Effector CD8-positive, alpha-beta T cell (primary cell): Measurements from ENCODE around the gene CCDC127.
"Not testable (repeated sequence)": the region's sequence is repeated elsewhere in the genome, so short reads cannot be mapped to it uniquely, and the experiment has no call there.

Experiments used
- DNase-seq: peaks from one replicate; lab custom pipeline; 2025; lab: John Stamatoyannopoulos, UW

Gene CCDC127

DNA sequence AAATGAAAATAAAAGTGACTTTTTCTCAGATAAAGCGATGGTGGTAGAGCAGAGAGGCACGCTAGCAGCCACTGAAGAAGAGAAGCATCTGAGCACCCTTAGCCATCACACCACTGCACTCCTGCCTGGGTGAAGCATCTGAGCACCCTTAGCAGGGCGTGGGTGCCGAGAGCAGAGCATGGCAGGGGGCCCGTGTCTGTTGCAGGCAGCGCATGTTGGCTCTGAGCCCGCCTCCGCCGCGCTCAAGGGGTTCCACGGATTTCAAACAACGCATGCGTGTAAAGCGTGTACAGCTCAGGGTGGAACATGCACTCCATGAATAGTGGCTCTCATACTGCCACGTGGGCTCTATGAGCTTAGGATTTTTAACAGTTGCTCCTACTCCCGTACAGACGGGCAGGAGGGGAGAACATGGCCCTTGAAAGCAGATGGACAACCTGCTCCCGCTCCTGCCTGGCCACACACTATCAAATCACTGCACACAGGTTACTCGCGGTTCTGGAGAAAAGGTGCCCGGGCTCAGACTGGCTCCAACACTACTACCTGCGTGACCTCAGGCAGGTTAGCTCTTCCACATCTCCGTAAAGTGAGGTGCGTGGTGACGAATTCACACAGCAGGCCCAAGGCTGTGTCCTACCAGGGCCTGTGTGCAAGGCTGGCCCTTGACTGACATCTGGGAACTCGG is 14.6 kb downstream of the CCDC127 start:
- DNase-seq, result no peak

DNA sequence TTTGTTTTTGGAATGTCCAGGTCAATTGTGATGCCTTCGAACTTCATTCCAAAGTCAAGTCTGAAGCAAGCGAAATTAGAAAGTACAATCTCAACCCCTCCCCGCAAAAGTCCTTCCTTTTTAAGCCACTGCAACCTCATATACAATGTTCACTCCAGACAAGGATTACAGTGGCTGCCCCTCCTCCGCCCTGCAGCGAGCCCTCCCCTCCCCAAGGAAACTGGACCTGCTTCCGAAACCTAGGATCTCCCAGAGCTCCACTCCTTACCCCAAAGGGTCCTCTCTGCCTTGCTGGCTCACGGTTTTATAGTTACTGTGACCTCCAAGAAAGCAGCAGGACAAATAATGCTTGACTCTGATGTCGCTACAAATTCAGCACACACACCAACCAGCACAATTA is 16.3 kb downstream of the CCDC127 start:
- no peak for DNase-seq

DNA sequence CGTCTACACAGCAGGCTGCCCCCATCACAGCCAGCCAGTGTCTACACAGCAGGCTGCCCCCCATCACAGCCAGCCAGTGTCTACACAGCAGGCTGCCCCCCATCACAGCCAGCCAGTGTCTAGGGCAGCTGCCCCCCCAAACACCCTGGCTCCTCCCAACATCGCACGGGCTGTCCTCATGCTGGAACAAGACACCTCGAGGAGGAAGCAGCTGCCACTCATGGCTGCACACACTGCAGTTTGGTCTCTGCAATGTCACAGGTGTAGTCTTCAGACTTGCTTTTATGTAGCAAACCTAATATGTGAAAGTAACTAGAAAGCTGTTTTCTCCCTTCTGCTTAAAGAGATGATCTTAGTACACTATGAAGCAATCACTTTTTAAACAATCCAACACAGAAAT is 17.0 kb downstream of the CCDC127 start:
- DNase-seq, result no peak

DNA sequence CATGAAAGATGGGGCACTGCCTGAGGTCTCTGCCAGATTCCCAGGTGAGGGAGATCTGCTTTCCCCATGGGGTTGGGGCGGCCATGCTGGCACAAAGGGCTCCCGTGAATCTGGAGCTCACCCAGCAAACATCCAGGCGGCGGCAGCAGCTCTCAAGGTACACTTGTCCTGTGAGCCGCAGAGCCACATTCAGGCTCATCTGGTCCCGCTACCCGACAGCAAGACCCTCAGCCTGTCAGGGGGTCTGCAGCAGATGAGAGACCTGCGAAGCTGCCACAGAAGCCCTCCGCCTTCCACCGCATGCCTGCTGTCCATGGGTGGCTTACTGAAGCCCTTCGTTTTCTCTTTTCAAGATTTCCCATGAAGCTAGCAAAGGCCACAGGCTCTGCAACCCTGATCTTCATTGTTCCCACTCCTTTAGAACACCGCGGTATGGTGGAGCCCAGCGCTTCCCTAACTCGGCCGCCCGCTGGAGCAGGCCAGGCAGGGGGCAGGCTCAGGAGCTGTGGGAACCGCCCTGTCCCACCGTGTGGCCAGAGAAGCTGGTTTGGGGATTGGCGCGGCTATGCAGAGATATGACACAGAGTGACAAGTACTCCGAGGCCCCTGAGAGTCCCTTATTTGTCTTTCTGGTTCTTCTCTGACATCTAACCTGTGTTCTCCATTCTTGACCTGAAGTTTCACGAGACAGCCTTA is 17.9 kb downstream of the CCDC127 start:
- no peak for DNase-seq

DNA sequence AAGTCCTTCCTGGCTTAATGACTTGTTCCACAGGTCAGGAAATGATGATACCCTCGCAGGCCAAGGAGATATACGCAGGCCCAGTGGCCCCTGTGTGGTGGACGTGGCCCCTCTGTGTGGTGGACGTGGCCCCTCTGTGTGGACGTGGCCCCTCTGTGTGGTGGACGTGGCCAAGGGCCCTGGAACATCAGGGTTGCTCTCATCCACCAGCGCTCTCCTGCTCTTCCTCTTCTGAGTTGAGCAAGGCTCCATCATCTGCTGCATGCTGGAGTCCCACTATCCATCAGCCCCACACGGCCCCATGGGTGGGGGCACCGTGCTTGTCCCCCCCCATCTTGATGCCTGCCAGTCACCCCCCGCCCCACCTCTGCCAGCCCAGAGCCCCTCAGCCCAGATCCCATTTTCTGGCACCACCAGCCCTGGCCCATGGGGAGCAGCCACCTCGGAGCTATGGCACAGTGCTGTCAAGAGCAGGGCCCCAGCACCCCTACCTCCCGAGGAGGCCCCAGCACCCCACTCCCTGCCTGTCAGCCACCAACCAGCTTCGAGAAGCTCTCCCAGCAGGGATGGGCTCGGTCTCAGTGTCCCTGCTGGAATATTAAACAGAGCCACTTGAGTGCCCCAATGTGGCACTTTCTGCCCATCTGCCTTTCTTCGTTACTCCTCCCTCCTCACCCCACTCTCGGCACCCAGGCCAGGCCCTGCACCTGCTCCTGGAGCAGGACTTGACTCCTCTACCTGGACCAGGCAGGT is 18.6 kb downstream of the CCDC127 start:
- no peak for DNase-seq

DNA sequence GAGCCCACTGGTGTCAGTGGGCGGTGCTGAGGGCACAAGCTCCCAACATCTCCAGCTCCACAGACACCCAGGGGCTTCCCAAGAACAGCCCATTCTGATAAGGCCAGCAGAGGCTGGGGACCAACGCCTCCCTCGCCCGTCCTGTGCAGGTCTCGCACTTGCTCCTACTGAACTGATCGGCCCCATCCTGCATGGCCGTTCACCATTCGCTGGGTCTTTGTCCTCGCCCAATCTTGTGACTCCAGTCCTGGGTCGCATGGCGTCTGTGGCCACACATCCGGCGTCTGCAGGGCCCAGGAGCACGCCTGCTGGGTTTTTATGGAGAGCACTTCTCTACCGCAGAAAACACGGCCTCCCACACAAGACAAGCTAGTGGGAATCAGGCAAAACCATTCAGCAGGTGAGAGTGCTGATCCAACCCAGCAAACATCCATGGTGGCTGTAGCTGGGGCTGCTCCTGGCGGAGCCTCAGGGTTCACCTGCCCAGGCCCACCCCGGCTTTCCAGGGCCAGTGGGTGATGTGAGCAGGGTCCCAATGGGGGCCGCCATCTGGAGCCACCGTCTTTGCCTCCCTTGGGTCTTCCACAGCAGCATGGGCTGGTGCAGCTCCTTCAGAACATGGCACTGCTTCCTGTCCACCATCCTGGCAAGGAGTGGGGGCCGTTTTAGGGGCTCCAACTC is 19.3 kb downstream of the CCDC127 start:
- no peak for DNase-seq

DNA sequence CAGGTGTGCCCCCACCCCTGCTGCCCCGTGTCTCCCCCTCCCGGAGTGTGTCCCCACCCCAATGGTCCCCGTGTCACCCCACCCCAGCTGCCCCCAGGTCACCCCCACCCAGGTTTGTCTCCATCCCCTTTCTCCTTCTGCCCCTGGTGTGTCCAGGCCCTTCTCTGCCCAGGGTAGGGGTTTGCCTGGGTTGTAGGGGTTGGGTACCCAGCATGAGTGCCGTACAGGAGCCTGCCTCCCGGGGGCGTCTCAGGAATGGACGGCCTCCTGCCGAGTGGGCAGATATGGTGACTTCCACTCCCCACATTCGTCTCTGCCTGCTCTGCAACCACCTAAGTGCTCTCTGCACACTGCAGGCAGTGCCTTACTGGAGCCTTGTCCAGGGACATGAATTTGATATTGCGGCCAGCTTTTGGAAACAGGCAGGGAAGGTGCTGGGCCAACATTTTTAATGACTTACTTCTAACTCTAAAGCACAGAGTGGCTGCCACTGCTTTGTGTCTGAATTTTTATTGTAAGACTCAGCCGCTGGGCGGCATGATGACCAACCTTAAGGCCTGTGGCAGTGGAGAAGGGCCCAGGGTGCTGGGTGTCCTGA is 20.0 kb downstream of the CCDC127 start:
- DNase-seq, result no peak

DNA sequence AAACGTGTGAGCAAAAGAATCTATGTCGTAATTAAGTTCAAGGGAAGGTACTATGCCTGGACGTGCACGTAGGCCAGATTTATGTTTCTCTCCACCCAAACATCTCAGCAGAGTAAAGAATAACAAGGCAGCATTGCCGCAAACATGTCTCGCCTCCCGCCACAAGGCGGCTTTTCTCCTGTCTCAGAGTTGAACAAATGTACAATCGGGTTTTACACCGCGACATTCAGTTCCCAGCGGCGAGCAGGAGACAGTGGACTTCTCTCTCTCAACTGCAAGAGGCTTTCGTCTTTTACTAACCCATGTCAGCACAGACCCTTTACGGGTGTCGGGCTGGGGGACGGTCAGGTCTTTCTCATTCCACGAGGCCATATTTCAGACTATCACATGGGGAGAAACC is 20.9 kb downstream of the CCDC127 start:
- not testable (repeated sequence) for DNase-seq

DNA sequence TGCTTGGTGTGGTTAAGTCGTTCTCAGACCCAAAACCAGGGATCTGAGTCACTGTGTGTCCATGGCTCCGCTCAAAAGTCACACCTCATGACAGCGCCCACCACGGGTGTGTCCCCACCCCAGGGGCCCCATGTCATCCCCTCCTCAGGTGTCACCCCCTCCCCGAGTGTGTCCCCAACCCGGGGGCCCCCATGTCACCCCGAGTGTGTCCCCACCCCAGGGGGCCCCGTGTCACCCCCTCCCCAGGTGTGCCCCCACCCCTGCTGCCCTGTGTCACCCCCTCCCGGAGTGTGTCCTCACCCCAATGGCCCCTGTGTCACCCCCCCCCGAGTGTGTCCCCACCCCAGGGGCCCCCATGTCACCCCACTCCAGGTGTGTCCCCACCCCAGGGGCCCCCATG is 21.6 kb downstream of the CCDC127 start:
- no peak for DNase-seq

DNA sequence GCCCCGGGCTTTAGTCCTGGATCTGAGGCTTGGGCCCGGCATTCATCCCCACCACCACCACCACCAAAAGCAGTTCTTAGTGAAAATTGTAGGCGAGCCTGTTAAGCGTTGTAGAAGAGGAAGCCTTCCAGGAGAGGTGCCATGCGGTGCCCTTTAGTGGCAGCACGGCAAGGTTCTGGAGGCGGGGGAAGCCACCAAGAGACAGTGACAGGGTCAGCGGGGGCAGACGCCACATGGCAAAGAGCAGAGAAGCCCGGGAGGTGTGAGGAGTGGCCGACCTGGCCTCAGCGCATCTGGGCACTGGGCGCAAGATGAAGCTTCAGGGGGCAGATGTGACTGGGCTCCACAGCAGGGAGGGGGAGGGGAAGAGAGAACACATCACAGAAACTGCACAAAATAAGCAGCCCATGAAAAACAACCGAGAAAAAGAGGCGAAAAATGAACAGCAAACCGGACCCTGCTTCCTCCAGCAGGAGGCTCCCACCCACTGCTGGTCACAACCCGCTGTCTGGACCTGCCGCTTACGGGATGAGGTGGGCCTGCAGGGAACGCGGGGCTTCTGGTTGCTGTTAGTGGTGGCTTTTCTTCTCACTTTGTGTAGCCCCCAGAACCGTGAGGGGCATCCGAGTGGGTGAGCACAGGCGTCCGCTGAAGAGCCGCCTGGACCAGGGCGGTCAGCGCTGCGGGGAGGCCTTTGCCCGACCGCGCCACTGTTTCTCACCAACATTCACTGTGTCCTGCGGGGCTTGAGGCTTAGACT is 22.4 kb downstream of the CCDC127 start:
- no peak for DNase-seq

DNA sequence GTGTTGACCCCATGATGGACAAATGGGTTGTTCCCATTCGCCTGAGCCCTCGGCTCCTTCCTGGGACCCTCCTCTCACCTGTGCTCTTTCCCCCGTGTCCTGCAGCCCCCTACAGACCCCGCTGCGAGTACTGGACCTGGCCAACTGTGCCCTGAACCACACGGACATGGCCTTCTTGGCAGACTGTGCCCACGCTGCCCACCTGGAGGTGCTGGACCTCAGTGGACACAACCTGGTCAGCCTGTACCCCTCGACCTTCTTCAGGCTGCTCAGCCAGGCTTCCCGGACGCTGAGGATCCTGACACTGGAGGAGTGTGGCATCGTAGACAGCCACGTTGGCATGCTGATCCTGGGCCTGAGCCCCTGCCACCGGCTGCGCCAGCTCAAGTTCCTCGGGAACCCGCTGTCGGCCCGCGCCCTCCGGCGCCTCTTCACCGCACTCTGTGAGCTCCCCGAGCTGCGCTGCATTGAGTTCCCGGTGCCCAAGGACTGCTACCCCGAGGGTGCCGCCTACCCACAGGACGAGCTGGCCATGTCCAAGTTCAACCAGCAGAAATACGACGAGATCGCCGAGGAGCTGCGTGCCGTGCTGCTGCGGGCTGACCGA is 23.2 kb downstream of the CCDC127 start:
- no peak for DNase-seq

DNA sequence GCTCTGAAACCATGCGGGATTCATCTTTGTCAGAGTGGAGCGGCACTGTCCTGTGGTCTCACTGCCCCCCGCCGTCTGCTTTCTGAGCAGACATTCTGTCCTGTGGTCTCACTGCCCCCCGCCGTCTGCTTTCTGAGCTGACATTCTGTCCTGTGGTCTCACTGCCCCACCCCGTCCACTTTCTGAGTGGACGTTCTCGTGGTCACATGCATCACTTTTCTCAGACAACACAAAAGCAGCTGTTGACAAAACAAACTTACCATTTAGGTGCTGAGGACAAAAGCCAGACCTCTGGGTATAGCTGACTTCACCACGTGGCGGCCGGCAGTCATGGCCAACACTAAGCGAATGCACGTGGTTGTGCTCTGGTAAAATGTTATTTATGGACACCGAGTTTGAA is 23.9 kb downstream of the CCDC127 start:
- no peak for DNase-seq

DNA sequence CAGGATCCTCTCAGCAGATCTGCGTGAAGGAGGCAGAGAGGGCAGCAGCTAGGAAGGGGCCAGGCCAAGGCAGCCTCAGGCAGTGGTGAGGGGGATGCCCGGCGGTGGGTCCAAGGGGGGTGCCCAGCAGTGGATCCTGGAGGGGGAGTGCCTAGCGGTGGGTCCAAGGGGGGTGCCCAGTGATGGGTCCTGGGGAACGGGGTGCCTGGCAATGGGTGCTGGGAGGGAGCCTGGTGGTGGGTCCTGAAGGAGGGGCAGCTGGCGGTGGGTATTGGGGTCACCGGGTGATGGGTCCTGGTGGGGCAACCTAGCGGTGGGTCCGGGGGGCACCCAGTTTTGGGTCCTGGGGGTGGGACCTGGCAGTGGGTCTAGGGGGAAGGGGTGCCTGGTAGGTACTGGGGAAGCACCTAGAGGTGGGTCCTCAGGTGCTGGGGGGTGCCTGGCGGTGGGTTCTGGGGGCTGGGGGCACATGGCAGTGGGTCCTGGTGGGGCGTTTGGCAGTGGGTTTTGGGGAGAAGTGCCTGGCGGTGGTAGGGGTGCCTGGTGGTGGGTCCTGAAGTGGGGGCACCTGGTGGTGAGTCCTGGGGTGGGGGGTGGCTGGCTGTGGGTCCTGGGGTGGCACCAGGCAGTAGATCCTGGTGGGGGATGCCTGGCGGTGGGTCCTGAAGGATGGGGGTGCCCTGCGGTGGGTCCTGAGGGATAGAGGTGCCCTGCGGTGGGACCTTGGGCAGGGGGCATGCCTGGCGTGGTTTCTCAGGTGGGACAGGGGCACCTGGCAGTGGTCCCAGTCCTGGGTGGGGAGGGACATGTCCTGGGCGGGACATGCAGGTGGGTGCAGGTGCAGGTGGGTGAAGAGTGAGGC is 24.8 kb downstream of the CCDC127 start:
- DNase-seq, result no peak

DNA sequence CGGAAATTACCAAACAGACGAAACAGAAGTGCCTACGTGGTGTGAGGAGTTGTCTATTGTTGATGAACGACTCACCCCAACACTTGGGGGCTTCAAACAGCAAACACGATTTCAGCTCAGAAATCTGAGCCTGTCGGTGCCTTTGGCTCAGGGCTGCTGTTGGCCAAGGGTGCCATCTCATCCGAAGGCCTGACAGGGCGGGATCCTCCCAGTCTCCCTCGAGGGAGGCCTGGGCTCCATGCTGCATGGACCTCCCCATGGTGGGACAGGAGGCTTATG is 25.3 kb downstream of the CCDC127 start:
- no peak for DNase-seq

DNA sequence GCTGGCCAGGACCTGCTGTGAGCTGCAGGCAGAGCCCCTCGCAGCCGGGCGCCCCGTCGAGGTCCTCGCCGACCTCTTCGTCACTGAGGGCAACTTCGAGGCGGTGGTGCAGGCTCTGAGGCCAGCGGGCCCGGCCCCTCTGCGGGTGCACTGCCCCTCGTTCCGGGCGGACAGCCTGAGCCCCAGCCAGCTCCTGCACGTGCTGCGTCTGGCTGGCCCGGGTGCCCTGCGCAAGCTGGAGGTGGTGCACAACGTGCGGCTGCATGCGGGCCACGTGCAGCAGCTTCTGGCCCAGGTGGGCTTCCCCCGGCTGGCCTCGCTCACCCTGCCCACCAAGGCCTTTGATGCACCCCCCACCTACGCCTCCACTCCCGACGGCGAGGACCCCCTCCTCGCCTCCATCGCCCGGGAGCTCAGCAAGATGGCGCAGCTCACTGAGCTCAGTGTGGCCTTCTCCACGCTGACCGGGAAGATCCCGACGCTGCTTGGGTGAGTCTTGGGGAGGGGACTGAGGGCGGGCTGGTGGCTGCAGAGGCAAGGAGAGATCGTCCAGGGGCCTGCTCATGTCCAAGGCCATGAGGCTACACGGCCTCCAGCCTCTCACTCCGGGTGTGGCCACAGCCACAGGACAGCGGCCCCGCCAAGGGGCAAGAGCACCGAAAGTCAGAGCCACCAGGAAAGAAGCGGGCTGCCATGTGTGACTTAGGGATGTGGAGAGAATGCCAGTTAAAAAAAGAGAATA is 25.8 kb downstream of the CCDC127 start:
- no peak for DNase-seq

DNA sequence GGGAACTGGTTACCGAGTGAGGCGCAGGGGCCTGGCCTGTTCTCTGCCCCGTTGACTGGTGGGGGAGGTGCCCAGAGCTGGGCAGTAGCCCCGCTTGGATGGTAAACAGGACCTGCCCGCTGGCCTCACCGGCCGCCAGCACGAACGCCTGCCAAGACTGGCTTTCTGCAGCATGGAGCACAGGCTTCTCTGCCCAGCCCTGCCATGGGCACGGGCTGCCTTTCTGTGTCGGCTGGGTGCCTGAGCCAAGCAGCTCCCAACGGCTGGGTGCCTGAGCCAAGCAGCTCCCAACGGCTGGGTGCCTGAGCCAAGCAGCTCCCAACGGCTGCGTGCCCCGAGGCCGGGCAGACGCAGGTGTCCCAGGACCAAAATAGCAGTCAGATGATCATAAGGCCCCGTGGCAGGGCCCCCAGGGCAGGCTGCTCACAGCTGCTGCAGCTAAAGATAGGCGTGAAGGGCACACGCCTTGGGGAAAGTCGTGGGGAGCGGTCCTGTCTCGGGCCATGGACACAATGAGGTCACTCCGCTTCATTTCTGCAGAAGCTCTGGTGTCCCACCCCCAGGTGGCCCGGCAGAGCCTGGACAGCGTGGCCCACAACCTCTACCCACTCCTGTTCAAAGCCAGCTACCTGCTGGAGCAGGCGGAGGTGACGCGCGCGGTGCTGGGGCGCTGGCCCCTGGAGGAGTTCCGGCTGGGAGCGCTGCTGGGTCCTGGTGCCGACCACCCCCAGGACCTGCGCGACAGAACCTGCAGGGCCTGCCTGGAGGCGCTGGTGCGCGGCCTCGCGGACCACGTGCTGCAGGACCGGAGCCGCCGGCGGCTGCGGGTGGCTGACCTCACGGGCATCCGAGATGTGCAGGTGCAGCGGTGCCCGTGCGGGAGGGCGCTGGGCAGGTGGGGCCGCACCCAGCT is 26.7 kb downstream of the CCDC127 start, which contains the start of gene LRRC14B:
LRRC14B (plus strand) TSS at position 460 of the 913 bp plus-strand sequence; CDS start at position 504, 44 bp downstream.
- no peak for DNase-seq

DNA sequence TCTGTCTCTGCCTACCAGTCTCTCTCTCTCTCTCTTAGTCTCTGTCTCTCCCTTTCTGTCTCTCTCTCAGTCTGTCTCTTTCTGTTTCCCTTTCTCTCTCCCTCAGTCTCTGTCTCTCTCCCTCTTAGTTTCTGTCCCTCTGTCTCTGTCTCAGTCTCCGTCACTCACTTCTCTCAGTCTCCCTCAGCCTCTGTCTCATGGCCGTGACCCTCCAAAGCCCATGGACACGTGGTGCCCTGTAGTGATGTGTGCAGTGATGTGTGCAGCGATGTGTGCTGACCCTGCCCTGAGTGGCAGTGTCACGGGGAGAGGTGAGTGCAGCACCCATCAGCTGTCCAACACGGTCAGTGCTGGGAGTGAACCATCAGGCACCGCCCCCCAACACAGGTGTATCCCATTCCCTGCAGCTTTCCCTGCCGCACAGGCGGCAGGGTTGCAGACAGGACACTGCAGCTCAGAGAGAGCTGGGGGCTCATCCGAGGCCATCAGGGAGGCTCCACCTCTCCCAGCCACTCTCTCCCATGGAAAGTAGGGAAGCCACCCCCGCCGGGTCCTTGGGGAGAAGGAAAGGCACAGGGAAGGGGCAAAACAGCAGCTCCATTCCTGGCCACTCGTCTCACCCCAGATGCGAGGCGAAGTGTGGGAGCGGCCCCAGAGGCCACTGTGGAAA is 27.5 kb downstream of the CCDC127 start:
- no peak for DNase-seq

DNA sequence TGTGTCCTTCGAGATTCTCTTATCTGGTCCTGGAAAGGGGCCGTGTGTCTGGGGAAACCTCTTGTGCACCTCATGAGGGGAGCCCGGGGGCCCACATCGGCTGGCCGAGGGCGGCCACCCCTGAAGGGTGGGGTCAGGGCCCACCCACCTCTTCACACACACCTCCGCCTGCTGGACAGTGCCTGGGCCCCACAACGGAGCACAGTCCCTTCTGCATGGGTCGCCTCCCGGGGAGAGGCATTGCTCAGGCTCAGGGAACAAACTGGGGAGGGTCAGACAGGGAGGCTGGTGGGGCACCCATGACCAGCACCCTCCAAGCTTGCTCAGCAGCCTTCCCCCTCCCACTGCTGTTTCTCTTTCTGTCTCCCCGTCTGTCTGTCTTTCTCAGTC is 28.0 kb downstream of the CCDC127 start:
- no peak for DNase-seq
